H1 (cell line): ENCODE data around the gene METRN. TPM values are rescaled to one million over a fixed set of nuclear protein-coding genes. Genes with fewer than 3 reads are reported as not detected.

Experiments used
- CTCF ChIA-PET: fragments of 300-600 bp; sonication (Branson Sonifier 250); formaldehyde crosslinking; loops from one replicate; lab custom pipeline; 2021; ENCODE audit not compliant: partially characterized antibody; lab: Charles Lee
- POLR2A ChIA-PET: fragments of 300-600 bp; sonication (Branson Sonifier 250); formaldehyde crosslinking; loops from one replicate; lab custom pipeline; 2021; ENCODE audit warnings: inconsistent platforms; ENCODE audit not compliant: partially characterized antibody; lab: Charles Lee
- DNase-seq, 2 experiments: peaks; one replicate each; pipeline versions ENCODE4 v3.0.0 to v3.0.0-alpha.2; 2010 to 2022; ENCODE audit warnings: low spot score in 2 of 2, low read depth in 1 of 2, mixed read lengths in 1 of 2
- FAIRE-seq: peaks from 2 replicates; lab custom pipeline; 2011; peaks lifted over from hg19 to GRCh38; lab: Jason Lieb, UNC
- H2AFZ ChIP-seq: 2 replicates; pipeline ENCODE4 v1.8.1; 2012; ENCODE audit warnings: low read length, inconsistent platforms
- H2AK5ac ChIP-seq: 2 replicates; pipeline ENCODE4 v1.6.1; 2013; ENCODE audit warnings: low read depth, low read length
- H2BK120ac ChIP-seq: replicated peaks from 2 replicates; pipeline ENCODE3; 2013; ENCODE audit warnings: low read depth, low read length, inconsistent platforms
- H2BK12ac ChIP-seq: 2 replicates; pipeline ENCODE4 v1.6.1; 2013; ENCODE audit warnings: low read depth, low read length
- H2BK15ac ChIP-seq: 2 replicates; pipeline ENCODE4 v1.6.1; 2013; ENCODE audit warnings: low read length
- H2BK20ac ChIP-seq: 2 replicates; pipeline ENCODE4 v1.6.1; 2013; ENCODE audit warnings: low read length
- H2BK5ac ChIP-seq: 2 replicates; pipeline ENCODE4 v1.6.1; 2013; ENCODE audit warnings: low read depth, low read length
- H3K14ac ChIP-seq: 2 replicates; pipeline ENCODE4 v1.6.1; 2013; ENCODE audit warnings: inconsistent platforms; ENCODE audit not compliant: insufficient read length
- H3K18ac ChIP-seq: 2 replicates; pipeline ENCODE4 v1.6.1; 2013; ENCODE audit warnings: low read length; ENCODE audit errors: extremely low read depth
- H3K23ac ChIP-seq: 2 replicates; pipeline ENCODE4 v1.6.1; 2013; ENCODE audit warnings: inconsistent platforms; ENCODE audit not compliant: insufficient read length
- H3K23me2 ChIP-seq: 2 replicates; pipeline ENCODE4 v1.6.1; 2013; ENCODE audit warnings: low read depth, low read length
- H3K27ac ChIP-seq: 2 replicates; pipeline ENCODE4 v1.6.1; 2011; ENCODE audit warnings: low read depth, low read length, inconsistent platforms
- H3K27me3 ChIP-seq, 4 experiments: replicated peaks in 1 of 4; 1 replicate in 1 of 4; 2 replicates in 3 of 4; pipeline versions ENCODE4 v1.6.1 to v1.8.1; 2011 to 2013; ENCODE audit warnings: low read length in 3 of 4, mild to moderate bottlenecking in 3 of 4, inconsistent platforms in 2 of 4, mixed read lengths in 2 of 4, moderate library complexity in 1 of 4; ENCODE audit not compliant: control insufficient read depth in 3 of 4, insufficient read depth in 3 of 4; ENCODE audit errors: extremely low read depth in 1 of 4
- H3K36me3 ChIP-seq, 4 experiments: 2 replicates each; pipeline versions ENCODE4 v1.6.1 to v1.8.1; 2011 to 2013; ENCODE audit warnings: mild to moderate bottlenecking in 4 of 4, low read length in 3 of 4, moderate library complexity in 2 of 4, control low read depth in 1 of 4, inconsistent platforms in 1 of 4; ENCODE audit not compliant: insufficient read depth in 4 of 4, control insufficient read depth in 2 of 4
- H3K4ac ChIP-seq: replicated peaks from 2 replicates; pipeline ENCODE3; 2013; ENCODE audit warnings: low read length, low read depth, mixed read lengths, inconsistent platforms; ENCODE audit not compliant: insufficient read length
- H3K4me1 ChIP-seq, 4 experiments: replicated peaks in 1 of 4; 1 replicate in 1 of 4; 2 replicates in 3 of 4; pipeline versions ENCODE4 v1.6.1 to v1.8.1; 2011 to 2013; ENCODE audit warnings: low read length in 3 of 4, inconsistent platforms in 2 of 4, mixed read lengths in 1 of 4; ENCODE audit not compliant: insufficient read depth in 4 of 4, control insufficient read depth in 3 of 4
- H3K4me2 ChIP-seq, 2 experiments: 2 replicates each; pipeline versions ENCODE4 v1.6.1 to v1.8.1; 2011 to 2013; ENCODE audit warnings: low read depth in 2 of 2, low read length in 2 of 2, control low read depth in 1 of 2, inconsistent platforms in 1 of 2, mild to moderate bottlenecking in 1 of 2; ENCODE audit not compliant: insufficient read depth in 1 of 2
- H3K4me3 ChIP-seq, 4 experiments: fragments of 200-600, 300-600 bp in 1 of 4; sonication (generic), shearing (Covaris generic), sonication (Bioruptor Twin) in 1 of 4; 2 replicates each; pipeline versions ENCODE4 v1.5.1 to v1.8.1; 2011 to 2016; ENCODE audit warnings: low read length in 4 of 4, low read depth in 3 of 4, control low read depth in 2 of 4, inconsistent platforms in 2 of 4, mild to moderate bottlenecking in 2 of 4, mixed read lengths in 1 of 4, moderate library complexity in 1 of 4; ENCODE audit not compliant: insufficient read depth in 2 of 4; ENCODE audit errors: extremely low read depth in 1 of 4
- H3K56ac ChIP-seq: replicated peaks from 2 replicates; pipeline ENCODE3; 2013; ENCODE audit warnings: low read depth, mild to moderate bottlenecking, mixed read lengths, low read length, inconsistent platforms; ENCODE audit not compliant: insufficient read length
- H3K79me1 ChIP-seq: 2 replicates; pipeline ENCODE4 v1.6.1; 2013; ENCODE audit warnings: low read depth, low read length, control low read depth
- H3K79me2 ChIP-seq, 2 experiments: 2 replicates each; pipeline versions ENCODE4 v1.6.1 to v1.8.1; 2012 to 2013; ENCODE audit warnings: low read length in 2 of 2, mild to moderate bottlenecking in 2 of 2, inconsistent platforms in 1 of 2; ENCODE audit not compliant: insufficient read depth in 2 of 2, control insufficient read depth in 1 of 2
- H3K9ac ChIP-seq, 4 experiments: replicated peaks in 1 of 4; 1 replicate in 1 of 4; 2 replicates in 3 of 4; pipeline versions ENCODE4 v1.6.1 to v1.8.1; 2011 to 2013; ENCODE audit warnings: low read depth in 3 of 4, low read length in 3 of 4, control low read depth in 2 of 4, mild to moderate bottlenecking in 2 of 4, moderate library complexity in 2 of 4, inconsistent platforms in 1 of 4; ENCODE audit errors: extremely low read depth in 1 of 4
- H3K9me3 ChIP-seq, 2 experiments: 2 replicates each; pipeline versions ENCODE4 v1.6.1 to v1.8.1; 2012 to 2013; ENCODE audit warnings: mild to moderate bottlenecking in 2 of 2, moderate library complexity in 2 of 2, control low read depth in 1 of 2, inconsistent platforms in 1 of 2, low read depth in 1 of 2, low read length in 1 of 2, mixed read lengths in 1 of 2; ENCODE audit not compliant: insufficient read depth in 2 of 2
- H4K20me1 ChIP-seq, 2 experiments: replicated peaks in 1 of 2; 2 replicates each; pipeline versions ENCODE3 to v1.8.1; 2011 to 2013; ENCODE audit warnings: inconsistent platforms in 2 of 2, low read length in 2 of 2, mild to moderate bottlenecking in 1 of 2; ENCODE audit not compliant: insufficient read depth in 2 of 2, control insufficient read depth in 1 of 2
- H4K5ac ChIP-seq: 2 replicates; pipeline ENCODE4 v1.6.1; 2013; ENCODE audit warnings: low read length, low read depth, mixed read lengths, inconsistent platforms; ENCODE audit not compliant: insufficient read length
- H4K8ac ChIP-seq: 2 replicates; pipeline ENCODE4 v1.8.0; 2013; ENCODE audit warnings: mild to moderate bottlenecking, moderate library complexity, low read length, inconsistent platforms; ENCODE audit not compliant: insufficient read depth; ENCODE audit errors: extremely low read depth
- H4K91ac ChIP-seq: replicated peaks from 2 replicates; pipeline ENCODE3; 2013; ENCODE audit warnings: low read length, mixed read lengths, inconsistent platforms; ENCODE audit not compliant: insufficient read length
- EZH2 ChIP-seq: fragments of 200-600 bp; sonication (generic); IDR thresholded peaks from 2 replicates; pipeline ENCODE4 v1.7.1; 2012; ENCODE audit warnings: low read depth, mild to moderate bottlenecking, moderate library complexity, low read length, inconsistent platforms; ENCODE audit not compliant: severe bottlenecking
- SUZ12 ChIP-seq: fragments of 200-600 bp; sonication (generic); IDR thresholded peaks from 2 replicates; pipeline ENCODE4 v1.6.1; 2012; ENCODE audit warnings: mild to moderate bottlenecking, inconsistent platforms, low read length, moderate library complexity, mixed read lengths
- WGBS, 2 experiments: shearing (Covaris generic) in 1 of 2; methylation state at CpG; one replicate each; pipeline versions ENCODE4 v1.1.6 to v1.1.7; 2013 to 2015; ENCODE audit warnings: low lambda C conversion rate in 2 of 2, mixed read lengths in 2 of 2, inconsistent platforms in 1 of 2, low coverage in 1 of 2, missing lambda C conversion rate in 1 of 2; ENCODE audit not compliant: insufficient replicate concordance in 2 of 2, insufficient coverage in 1 of 2, insufficient read length in 1 of 2; ENCODE audit errors: extremely low coverage in 1 of 2, missing lambda C conversion rate in 1 of 2; 5-methylcytosine and 5-hydroxymethylcytosine counted together
- polyA plus RNA-seq, 7 experiments: library from polyadenylated mRNA; depleted of rRNA in 3 of 7; stranded (reverse) in 5 of 7; unstranded in 2 of 7; fragments of >200 nt in 5 of 7; fragments of 200-250 nt in 2 of 7; gene quantifications; 1 replicate in 5 of 7; 2 replicates in 1 of 7; 4 replicates in 1 of 7; pipeline versions ENCODE4 v1.2.1 to v1.2.3, GENCODE V29; 2011 to 2013; ENCODE audit warnings: missing spikeins in 2 of 7, mixed read lengths in 2 of 7
- total RNA-seq: library from RNA; stranded (reverse); fragmentation: NEBNext Ultra II Directional; extraction: Animal tissue kit (Norgen Biotek cat#: 25700); gene quantifications from 2 replicates; pipeline ENCODE4 v1.2.1, GENCODE V29; 2021
- TF ChIP-seq, protein P1 (sequence below), 3 experiments: IDR thresholded peaks; 1 replicate in 2 of 3; 2 replicates in 1 of 3; pipeline versions ENCODE4 v1.5.1 to v1.6.1; 2011; ENCODE audit warnings: low read length in 3 of 3, mild to moderate bottlenecking in 3 of 3, inconsistent platforms in 2 of 3, low read depth in 1 of 3, moderate library complexity in 1 of 3; ENCODE audit not compliant: insufficient read depth in 1 of 3; ENCODE audit errors: control extremely low read depth in 1 of 3

METRN gene
- total and polyA plus RNA-seq, 2 of the 8 experiments (the other 6 are each of a cell fraction or from before 2014, with no cell fraction given), result 18.7 to 25.8 TPM

DNA sequence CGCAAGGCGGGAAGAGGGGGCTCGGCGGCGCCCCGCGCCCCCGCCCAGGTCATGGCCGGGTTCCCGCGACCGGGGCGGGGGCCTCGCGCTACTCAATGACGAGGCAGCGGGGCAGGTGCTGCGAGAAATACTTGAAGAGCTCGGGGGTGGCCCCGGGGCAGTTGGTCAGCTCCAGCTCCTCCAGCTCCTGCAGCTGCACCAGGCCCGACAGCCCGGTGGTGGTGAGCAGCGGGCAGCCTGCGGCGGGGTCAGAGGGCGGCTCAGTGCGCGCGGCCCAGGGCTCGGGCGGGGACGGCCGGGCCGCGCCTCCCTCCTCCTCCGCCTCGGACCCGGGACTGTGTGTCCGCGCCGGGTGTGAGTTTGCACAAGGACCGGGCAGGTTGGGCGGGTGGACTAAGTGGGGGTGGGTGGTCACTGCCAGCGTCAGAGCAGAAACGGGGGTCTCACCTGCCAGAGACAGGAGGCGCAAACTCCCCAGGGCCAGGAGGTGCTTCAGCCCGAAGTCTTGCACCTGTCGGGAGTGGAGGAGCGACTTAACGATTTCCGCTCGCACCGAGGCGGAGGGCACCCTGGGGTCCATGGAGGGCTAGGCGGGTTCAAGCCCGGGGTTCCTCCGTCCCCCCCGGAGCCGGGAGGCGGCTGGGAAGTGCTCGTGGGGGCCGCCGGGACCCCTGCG, 20.6 kb upstream of the METRN start:
- Histone ChIP-seq H3K4me3 (peak overlapping the region; percentile 43 to 78 (median 48)), H3K4me1 (peaks cover 0 to 19% (median 13%) of the 10 kb centered on the region in 4 experiments; a peak in 5 of 7 replicates), H2BK5ac (no peak overlapping the region), H3K36me3 (no peaks in the 10 kb centered on the region), H3K79me2 (no peaks in the 10 kb centered on the region), H3K4me2 (peak overlapping the region; percentile 87 to 95), H3K23ac (no peak overlapping the region), H3K9ac (no peak overlapping the region; a peak in 1 of 7 replicates), H2AK5ac (no peak overlapping the region), H4K91ac (no peak overlapping the region), H3K27ac (no peak overlapping the region), H3K23me2 (peaks cover 14% of the 10 kb centered on the region), H3K18ac (no peak overlapping the region), H3K27me3 (peaks cover 5 to 64% (median 42%) of the 10 kb centered on the region in 4 experiments), H2BK15ac (no peak overlapping the region), H4K8ac (no peak overlapping the region), H2BK20ac (no peak overlapping the region), H2AFZ (no peak overlapping the region), H3K79me1 (peaks cover 2% of the 10 kb centered on the region; the same call in 1 of the 2 replicates), H4K20me1 (peaks cover 0 to 8% of the 10 kb centered on the region in 2 experiments), H2BK120ac (no peak overlapping the region), H3K56ac (no peak overlapping the region), H4K5ac (no peak overlapping the region), H3K14ac (no peak overlapping the region), H3K9me3 (no peaks in the 10 kb centered on the region), H3K4ac (no peak overlapping the region), H2BK12ac (no peak overlapping the region)
- FAIRE-seq, result no peak
- 2% methylated on average over 40 of the region's 64 CpGs; no CpG with 5 or more reads in 1 of the 2 experiments for WGBS, 2 experiments
- ChIA-PET POLR2A (interaction anchor here (0.8 to 4.6 kb wide), 7 partner anchors 12 to 119 kb away, joined by 3 to 48 read pairs (median 5); partner anchors contain the start of genes ANTKMT, CCDC78, JMJD8 and STUB1), CTCF (interaction anchor here (0.6 to 2.3 kb wide), 5 partner anchors 8 to 92 kb away, joined by 3 to 15 read pairs (median 6); no protein-coding TSS in a partner anchor)
- peak in 1 of 2 experiments; percentile 67 for DNase-seq
- peak; percentile 33 for TF ChIP-seq EZH2
- TF ChIP-seq, protein P1, sequence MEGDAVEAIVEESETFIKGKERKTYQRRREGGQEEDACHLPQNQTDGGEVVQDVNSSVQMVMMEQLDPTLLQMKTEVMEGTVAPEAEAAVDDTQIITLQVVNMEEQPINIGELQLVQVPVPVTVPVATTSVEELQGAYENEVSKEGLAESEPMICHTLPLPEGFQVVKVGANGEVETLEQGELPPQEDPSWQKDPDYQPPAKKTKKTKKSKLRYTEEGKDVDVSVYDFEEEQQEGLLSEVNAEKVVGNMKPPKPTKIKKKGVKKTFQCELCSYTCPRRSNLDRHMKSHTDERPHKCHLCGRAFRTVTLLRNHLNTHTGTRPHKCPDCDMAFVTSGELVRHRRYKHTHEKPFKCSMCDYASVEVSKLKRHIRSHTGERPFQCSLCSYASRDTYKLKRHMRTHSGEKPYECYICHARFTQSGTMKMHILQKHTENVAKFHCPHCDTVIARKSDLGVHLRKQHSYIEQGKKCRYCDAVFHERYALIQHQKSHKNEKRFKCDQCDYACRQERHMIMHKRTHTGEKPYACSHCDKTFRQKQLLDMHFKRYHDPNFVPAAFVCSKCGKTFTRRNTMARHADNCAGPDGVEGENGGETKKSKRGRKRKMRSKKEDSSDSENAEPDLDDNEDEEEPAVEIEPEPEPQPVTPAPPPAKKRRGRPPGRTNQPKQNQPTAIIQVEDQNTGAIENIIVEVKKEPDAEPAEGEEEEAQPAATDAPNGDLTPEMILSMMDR (IDR thresholded peaks at IDR 0.05; ENCODE audit: control extremely low read depth in 1 of 3, insufficient read depth in 1 of 3, low read depth in 1 of 3, low read length in 3 of 3), result no peak
- TF ChIP-seq SUZ12, result peak; percentile 36; the same call in 1 of the 2 replicates
